Ishikawa (cell line): ENCODE results near the gene SLC25A26.

Source experiments
- CEBPB ChIP-seq: IDR thresholded peaks from 2 replicates; pipeline ENCODE4 v1.6.1; 2012
- CREB1 ChIP-seq: IDR thresholded peaks from 2 replicates; pipeline ENCODE4 v1.6.1; 2012; ENCODE audit warnings: low read depth
- EGR1 ChIP-seq: IDR thresholded peaks from 2 replicates; pipeline ENCODE4 v1.6.1; 2012
- EP300 ChIP-seq: IDR thresholded peaks from 2 replicates; pipeline ENCODE4 v1.6.1; 2012; ENCODE audit warnings: borderline replicate concordance
- FOXM1 ChIP-seq: IDR thresholded peaks from 2 replicates; pipeline ENCODE4 v1.6.1; 2012; ENCODE audit warnings: low read depth, borderline replicate concordance
- MAX ChIP-seq: IDR thresholded peaks from 2 replicates; pipeline ENCODE4 v1.6.1; 2012
- RAD21 ChIP-seq: IDR thresholded peaks from 2 replicates; pipeline ENCODE4 v1.6.1; 2012; ENCODE audit warnings: low read depth
- REST ChIP-seq: IDR thresholded peaks from 2 replicates; pipeline ENCODE4 v1.6.1; 2012; ENCODE audit warnings: low read depth, mild to moderate bottlenecking
- TAF1 ChIP-seq: IDR thresholded peaks from 2 replicates; pipeline ENCODE4 v1.6.1; 2012; ENCODE audit warnings: low read depth, mild to moderate bottlenecking
- USF1 ChIP-seq: IDR thresholded peaks from 2 replicates; pipeline ENCODE4 v1.6.1; 2012

- no peak for TF ChIP-seq CEBPB
- no peak for TF ChIP-seq USF1
- TF ChIP-seq CREB1: no peak
- TF ChIP-seq MAX: no peak
- no peak for TF ChIP-seq EGR1
- no peak for TF ChIP-seq RAD21
- TF ChIP-seq EP300: no peak
- no peak for TF ChIP-seq FOXM1
- no peak for TF ChIP-seq TAF1
- no peak for TF ChIP-seq REST
Observed at GRCh38 chr3:66265649-66266048, 44.8 kb downstream of the SLC25A26 start.
